GDM1 (cell line): ENCODE results near the gene PAOX.
"Not testable (repeated sequence)": the region's sequence is repeated elsewhere in the genome, so short reads cannot be mapped to it uniquely, and the experiment has no call there.

ENCODE experiments used
- DNase-seq: peaks from one replicate; lab custom pipeline; 2025; lab: John Stamatoyannopoulos, UW

PAOX gene

DNA sequence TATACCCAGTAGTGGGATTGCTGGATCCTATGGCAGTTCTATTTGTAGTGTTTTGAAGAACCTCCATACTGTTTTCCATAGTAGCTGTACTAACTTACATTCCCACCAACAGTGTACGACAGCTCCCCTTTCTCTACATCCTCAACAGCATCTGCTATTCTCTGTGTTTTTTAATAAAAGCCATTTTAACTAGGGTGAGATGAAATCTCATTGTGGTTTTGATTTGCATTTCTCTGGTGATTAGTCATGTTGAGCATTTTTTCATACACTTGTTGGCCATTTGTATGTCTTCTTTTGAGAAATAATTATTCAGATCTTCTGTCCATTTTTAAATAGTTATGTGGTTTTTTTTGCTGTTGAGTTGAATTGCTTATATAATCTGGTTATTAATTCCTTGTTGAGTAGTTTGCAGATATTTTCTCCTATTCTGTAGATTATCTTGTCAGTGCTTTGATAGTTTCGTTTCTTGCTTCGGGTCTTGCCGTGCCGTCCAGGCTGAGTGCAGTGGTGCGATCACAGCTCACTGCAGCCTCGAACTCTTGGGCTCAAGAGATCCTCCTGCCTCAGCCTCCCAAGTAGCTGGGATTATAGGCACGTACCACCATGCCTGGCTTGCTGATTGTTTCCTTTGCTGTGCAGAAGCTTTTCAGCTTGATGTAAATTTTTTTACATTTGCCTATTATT lies 26.9 kb downstream of the PAOX start:
- no peak for DNase-seq

DNA sequence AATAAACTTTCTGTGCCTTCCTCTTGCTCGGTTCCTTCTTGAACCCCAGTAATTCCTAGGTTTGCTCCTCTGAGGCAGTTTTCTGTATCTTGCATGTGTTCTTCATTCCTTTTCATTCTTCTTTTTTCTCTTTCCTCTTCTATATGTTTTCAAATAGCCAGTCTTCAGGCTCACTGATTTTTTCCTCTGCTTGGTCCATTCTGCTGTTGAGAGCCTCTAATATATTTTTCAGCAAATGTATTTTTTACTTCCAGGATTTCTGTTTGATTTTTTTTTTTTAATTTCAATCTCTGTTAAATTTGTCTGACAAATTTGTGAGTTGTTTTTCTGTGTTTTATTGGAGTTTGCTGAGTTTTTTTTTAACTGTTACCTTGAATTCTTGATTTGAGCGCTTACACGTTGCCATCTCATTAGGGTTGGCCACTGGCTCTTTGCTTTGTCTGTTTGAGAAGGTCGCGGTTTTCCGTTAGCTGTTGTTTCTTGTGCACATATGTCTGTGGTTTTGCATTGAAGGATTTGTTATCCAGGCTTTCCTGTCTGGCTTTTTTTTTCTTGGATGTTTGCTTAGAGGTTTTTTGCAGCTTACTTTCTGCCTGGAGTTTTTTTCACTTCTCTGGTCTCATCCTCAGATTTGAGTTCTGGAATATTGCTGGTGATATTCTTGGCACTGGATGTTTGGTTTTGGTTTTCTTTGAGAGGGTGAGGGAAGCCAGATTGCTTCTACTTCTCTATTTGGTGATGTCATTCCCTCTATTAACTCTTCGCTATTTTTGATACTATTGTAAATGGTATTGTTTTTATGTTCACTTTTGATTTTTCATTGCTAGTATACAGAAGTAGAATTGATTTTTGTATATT lies 32.7 kb downstream of the PAOX start:
- no peak for DNase-seq

DNA sequence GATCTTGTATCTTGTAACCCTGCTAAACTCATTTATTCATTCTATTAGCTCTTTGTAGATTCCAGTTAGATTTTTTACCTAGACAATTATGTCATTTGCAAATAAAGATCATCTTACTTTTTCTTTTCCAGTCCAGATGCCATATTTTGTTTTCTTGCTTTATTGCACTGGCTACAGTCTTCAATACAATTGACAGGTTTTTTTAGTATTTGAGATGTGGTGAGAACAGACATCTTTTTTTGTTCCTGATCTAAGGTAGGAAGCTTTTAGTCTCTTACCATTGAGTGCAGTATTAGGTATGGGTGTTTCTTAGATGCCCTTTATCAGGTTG lies 33.3 kb downstream of the PAOX start:
- no peak for DNase-seq

DNA sequence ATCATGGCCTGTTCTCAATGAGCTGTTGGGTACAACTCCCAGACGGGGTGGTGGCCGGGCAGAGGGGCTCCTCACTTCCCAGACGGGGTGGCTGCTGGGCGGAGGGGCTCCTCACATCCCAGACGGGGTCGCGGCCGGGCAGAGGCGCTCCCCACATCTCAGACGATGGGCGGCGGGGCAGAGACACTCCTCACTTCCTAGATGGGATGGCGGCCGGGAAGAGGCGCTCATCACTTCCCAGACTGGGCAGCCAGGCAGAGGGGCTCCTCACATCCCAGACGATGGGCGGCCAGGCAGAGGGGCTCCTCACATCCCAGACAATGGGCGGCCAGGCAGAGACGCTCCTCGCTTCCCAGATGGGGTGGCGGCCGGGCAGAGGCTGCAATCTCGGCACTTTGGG lies 35.3 kb downstream of the PAOX start:
- DNase-seq = not testable (repeated sequence)

DNA sequence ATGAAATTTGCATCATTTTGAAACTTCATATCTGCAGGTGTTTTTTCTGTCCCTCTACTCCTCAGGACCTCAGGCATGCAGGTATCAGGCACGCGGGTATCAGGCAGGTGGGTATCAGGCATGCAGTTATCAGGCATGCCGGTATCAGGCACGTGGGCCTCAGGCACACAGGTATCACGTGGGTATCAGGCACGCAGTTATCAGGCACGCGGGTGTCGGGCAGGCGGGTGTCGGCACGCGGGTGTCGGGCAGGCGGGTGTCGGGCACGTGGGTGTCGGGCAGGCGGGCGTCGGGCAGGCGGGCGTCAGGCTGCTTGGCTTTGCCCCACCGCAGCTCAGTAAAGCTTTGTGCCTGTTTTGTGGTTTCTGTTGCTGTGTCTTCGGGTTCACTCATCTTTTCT lies 36.7 kb downstream of the PAOX start:
- DNase-seq = no peak

DNA sequence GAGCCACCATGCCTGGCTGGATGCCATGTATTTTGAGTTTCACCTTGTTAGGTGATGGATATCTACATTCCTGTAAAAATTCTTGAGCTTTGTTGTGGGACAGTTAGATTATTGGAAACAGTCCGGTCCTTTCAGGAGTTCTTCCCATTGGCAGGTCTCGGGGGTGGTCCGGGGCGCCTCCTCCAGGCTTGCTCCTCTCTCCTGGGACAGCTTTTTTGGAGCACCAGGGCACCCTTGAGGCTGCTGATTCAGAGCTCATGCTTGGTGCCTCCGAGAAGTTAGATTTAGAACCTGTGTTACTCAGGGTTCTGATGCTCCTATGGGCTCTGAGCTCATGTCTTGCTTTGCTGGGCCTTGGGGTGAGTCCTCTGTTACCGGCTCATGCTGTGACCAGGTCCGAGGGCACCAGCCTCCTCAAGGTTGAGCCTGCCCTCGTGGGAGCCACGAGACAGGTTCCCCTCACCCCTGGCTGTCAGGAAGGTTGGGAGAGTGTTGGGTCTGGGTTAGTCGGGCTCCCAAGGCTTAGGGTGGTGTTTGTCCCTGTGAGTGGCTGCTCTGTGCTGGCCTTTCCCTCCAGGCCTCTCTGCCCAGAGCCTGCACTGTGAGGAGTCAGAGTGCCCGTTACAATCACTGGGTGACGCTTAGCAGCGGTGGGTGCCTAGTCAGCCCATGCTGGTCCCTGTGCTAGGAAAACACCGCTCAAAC lies 39.4 kb downstream of the PAOX start:
- DNase-seq = no peak

DNA sequence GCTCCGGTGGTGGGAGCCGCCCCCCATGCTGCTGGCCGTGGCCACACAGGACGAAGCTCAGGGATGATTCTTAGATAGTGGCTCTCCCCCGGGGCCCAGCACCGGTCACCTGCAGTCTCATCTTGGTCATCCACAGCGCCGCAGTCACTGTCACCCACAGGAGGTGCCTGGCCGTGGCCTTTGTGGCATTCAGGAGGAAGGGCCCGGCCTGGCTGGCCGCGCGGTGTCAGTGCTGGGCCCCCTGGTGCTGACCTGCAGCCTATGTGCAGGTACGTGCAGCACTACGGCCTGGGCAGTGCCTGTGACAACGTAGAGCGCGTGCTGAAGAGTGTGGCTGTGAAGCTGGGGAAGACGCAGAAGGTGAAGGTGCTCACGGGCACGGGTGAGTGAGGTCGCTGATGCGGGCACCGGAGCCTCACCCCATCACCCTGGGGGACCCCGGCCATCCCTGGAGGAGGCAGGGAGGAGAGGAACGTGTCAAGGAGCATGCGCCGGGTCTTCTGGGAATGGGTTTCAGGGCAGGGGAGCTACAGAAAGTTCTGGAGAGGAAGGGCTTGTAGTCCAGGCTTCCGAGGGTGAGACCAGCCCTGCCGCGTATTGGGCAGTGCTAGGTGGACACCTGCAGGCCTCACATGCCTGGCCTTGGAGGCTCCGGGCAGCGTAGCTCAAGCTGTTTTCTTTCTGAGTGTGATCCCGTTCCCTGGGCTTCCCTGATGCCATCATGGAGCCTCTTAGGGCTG lies 40.3 kb downstream of the PAOX start:
- DNase-seq = no peak

DNA sequence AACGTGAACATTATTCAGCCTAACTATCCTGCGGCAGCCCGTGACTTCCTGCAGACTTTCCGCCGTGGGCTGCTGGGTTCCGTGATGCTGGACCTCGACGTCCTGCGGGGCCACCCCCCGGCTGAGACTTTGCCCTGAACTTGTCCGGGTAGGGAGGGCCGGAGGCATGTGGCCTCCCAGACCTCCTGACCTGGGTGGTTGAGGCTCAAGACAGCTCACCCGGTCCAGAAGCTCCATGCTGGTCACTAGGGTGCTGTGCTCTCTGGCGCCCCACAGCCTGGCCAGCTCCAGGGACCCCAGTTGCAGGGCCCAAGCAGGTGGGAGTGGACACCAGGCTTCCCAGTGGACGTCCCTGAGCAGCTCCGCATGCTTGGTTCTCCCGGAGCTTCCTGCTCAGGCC lies 41.0 kb downstream of the PAOX start:
- DNase-seq = no peak

DNA sequence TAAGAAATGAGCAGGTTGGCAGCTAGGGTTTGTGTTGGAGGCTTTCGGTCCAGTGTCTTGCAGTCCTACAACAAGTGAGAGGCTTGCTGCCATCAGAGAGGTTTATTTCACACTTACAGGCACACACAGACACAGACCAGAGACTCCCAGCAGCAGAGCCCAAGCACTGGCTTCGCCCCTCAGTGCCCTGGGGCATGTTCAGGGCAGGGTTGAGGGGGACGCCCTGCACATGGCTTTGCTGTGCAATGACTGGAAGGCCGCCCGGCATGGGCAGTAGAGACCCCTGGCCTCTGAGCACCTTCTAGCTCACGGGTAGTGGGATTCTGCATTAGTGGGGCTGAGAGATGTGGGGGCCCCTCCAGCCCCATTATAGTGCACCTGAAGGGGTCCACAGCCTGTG lies 41.5 kb downstream of the PAOX start:
- no peak for DNase-seq

DNA sequence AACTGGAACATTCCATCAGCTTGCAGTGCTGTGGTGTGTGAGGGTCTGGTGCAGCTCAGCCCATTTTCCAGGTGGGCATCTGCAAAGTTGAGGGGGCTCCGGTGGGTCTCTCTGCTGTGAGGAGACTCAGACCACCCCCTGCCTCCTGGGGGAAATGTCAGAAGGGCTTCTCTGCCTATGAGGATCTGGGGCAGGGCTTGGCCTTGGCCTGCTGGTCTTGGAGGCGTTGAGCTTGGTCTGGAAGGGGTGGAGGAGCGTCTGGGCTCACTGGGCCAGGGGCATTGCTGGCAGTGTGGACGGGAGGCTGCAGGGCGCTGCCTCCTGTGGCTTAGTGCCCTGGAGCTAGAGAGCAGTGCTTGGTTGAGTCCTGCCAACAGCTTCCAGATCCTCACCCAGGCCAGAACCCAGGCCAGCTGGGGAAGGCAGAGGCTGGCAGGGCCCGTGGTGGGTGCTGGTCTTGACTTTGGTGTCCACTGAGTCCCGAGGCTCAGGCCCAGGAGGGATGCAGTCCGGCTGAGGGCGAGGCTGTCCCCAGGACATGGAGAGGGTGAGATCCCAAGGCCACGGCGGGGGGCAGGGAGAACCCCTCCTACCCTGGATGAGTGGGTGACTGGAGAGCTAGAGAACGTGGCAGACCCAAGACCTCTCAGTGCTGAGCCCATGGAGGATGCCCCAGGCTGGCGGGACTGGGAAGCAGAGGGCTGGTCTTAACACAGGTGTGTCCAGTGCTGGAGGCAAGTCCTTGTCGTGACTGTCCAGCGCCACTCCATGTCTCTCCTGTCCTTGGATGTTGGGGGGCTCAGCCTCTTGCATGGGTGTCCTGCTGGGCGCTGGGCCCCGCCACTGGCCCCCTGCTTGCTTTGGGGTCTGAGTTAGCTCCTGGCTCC lies 42.5 kb downstream of the PAOX start:
- DNase-seq = no peak

DNA sequence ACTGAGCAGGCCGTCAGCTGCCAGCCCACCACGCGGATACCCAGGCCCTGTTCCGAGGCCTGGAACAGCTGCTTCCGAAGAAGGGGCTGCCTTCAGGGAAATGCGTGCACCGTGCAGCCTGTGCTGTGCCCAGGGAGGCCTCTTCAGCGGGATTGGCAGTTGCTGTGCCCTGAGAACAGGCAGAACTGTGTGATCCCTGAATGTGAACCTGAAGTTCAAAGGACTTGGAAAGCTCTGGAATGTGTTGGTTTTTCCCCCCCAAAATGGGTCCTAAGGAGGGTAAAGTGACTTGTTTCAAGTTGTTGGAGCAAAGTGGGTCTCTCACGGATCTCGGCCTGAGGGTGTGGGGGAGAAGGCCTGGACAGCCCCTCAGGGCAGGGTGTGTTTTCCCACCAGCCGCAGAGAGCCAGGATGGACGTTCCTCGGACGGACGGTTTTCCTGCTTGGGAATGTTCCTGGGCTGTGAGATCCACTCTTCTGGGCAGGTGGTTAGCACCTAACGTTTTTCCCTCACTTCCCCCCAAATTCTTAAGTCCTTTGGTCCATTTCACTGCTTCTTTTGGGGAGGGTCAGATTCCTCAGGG lies 43.3 kb downstream of the PAOX start:
- no peak for DNase-seq

DNA sequence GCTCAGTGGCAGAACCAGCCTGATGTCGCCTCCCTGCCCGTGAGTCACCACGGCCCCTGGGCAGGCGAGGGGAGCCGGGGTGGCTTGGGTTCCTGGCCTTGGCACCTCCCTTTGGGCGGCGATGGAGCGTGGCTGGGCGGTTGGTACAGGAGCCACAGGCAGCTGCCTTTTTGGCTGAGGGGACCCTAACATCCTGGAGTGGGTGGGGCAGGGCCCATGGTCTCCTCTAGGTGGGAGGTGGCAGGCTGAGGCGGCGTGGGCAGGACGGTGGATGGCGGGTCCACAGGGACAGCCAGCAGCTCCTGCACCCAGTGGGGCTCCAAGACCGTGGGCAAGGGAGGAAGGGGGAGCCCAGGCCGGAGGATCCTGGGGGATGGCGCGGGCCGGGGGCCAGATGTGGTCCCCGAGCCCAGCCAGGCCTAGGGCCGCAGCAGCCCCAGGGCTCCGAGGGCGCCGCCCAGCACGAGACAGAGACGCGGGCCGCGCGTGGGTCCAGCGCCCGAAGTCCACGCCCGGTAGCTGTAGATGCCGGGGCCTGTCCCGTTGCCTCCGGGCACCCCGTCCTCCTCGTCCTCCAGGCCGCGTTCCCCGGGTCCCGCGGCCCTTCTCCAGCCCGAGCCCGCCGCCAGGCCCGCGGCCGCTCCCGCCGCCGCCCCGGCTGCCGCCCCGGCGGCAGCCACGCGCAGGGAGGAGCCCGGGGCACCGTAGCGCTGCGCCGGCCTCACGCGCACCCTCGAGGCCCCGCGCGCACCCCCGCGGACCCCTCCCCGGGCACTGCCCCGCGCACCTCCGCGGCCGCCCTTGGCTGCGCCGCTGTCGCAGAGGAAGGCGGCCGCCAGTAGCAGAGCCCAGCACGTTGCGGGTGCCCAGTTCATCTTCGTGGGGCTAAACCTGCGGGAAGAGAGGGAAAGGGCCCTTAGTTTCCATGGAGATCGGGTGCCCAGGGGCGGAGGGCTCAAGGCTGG lies 44.0 kb downstream of the PAOX start:
- no peak for DNase-seq

DNA sequence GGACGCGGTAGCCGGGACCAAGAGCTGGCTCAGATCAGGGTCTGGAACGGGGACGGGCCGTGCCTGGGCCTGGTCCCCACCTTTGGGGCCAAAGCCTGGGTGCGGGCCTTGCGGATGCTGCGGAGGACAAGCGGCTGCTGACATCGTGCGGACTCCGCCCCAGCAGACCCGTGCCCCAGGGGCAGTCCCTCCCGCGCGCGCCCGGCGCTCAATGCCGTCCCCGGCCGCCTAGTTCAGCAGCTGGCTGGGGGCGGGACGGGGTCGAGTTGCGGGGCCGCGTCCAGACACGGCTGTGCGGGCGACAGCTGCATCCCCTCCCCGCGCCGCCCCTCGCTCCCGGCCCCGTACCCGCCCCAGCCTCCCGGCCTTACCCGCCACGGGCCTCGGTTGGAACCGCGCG lies 45.0 kb downstream of the PAOX start:
- DNase-seq = not testable (repeated sequence)

DNA sequence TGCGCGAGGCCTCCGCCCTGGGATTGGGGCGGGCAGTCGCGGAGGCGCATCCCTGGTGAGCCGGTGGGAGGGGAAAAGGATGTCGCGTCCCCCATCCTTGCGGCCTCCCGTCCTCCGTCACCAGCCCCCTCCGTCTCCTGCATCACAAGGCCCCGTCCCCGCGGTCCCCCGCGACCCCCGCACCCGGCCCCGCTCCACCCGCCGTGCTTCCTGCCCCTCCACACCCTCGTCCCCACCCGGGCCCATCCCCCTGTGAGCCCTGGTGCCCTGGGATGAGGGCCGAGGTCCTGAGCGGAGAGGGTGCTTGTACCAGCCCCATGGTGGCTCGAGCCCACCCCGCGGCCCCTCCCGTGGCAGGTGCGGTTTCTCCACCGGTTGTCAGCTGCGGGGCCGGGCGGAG lies 45.5 kb downstream of the PAOX start, which contains the start of gene SPRN:
TSS of gene SPRN (minus strand) at position 25 of the 400 bp plus-strand sequence. CDS start 944 bp downstream, outside the sequence.
- not testable (repeated sequence) for DNase-seq

DNA sequence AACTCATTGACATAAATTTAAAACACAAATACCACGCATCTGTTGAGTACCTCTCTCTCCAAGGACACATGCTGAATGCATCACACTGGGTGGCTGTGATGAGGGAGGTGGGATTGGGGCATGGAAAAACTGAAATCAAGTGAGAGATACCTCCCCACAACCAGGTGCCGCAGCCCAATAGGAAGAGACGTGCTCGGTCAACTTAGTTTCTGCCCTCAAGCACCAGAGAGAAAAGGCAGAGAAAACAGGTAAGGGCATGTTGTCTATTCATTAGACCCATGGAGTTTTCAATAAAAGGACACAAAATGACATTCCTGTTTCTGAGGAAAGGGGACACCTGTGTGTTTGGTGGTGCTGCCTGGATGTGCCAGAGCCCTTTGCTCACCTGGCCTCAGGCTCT lies 50.5 kb downstream of the PAOX start:
- DNase-seq = not testable (repeated sequence)

DNA sequence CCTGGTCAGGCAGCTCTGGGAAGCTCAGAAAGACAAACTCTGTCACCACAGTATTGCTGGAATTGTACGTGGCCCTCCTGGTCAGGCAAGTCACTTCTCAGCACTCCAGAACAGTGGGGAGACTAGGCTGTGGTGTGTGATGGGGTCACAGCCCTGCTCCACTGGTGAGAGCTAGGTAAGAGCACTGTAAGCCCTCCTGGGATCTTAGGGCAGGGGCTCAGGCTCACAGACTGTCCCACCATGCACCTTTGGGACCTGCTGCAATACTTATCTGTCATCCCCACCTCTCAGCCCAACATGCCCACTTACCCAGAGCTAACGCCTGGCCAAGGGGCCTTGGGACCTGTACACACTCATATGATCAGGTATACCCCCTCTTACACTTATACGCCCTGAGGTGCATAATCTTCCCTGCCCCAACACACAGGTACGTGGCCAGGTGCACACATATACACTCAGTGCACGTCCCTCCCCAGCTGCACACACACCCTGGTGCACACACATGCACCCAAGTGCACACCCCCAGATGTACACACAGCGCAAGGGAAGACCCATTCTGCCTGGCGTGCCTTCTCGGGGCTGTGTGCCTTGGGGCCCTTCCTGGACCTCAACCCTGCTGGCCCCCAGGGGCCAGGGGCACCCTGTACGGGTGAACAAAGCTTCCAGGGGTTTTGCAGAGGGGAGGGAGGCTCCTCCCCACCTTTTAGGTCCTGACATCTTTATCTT lies 53.0 kb downstream of the PAOX start:
- not testable (repeated sequence) for DNase-seq

DNA sequence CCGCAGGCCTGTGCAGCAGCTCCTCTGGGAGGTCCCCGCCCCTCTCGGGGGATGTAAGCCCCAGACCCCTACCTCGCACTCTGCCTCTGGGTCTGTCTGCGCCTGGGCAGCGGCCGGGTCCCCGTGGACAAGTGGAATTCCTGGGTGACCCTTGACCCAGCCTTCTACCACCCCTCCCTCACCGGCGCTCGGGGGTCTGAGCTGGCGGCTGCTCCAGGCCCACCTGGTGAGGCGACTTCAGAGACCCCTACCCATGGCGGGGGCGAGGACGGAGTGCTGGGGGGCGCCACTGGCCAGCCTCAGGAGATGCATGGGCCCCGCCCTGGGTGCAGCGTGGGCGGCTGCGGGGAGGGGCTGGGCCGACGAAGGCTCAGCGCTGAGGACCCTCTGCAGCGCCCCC lies 53.7 kb downstream of the PAOX start:
- DNase-seq = not testable (repeated sequence)

DNA sequence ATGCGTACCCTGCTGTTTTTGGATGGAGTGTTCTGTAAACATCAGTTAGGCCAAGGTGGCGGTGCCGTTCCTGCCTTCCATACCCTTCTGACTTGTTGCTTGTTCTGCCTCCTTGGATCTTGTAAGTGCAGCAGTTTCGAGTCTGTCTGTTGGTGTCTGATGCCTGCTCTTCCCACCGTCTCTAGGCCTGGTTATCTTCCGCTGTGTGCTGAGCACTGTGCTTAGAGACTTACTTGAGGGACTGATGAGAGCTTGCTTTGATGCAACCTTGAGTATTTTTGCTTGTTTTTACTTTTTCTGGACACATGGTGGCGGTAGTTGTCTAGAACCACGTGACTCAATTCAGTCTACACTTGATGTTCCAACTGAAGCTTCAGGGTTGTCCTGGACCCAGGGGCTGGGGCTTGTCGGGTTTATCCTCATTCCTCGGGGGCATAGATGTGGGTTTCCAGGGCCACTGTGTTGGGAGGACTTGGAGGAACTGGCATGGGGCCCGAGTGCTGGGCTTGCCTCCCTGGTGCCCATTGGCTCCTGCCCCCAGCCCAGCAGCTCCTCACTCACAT lies 59.7 kb downstream of the PAOX start:
- DNase-seq = peak; percentile 66
